DOHH2 (cell line): Measurements from ENCODE around the gene SLC49A3.

Experiments used
- CTCF ChIP-seq: fragments of 200-600 bp; sonication (generic); IDR thresholded peaks from one replicate; pipeline ENCODE4 v1.5.1; 2014; ENCODE audit warnings: antibody characterized with exemption, mild to moderate bottlenecking, low read depth, low read length; ENCODE audit not compliant: poor library complexity, severe bottlenecking
- EZH2phosphoT487 ChIP-seq: fragments of 200-600 bp; sonication (generic); IDR thresholded peaks from 2 replicates; pipeline ENCODE4 v1.6.1; 2017; ENCODE audit warnings: borderline replicate concordance, mild to moderate bottlenecking, antibody characterized with exemption, low read length, moderate library complexity, mixed read lengths

DNA sequence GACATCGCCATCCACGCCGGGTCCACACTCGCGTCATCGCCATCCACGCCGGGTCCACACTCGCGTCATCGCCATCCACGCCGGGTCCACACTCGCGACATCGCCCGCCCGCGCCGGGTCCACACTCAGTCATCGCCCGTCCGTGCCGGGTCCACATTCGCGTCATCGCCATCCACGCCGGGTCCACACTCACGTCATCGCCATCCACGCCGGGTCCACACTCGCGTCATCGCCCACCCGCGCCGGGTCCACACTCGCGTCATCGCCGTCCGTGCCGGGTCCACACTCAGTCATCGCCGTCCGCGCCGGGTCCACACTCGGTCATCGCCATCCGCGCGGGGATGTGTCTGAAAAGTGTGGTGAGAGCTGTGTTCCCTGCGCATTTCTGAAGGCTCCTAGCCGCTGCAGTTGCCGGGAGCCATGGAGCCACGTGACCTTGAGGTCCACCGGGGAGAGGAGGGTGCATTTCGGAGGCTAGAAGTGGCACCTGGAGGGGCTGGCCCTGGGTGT is 34.0 kb upstream of the SLC49A3 start:
- TF ChIP-seq CTCF (no peak), EZH2phosphoT487 (no peak)
